CD4-positive, alpha-beta T cell (primary cell): ENCODE data around the gene DCP1A. TPM values are rescaled to one million over a fixed set of nuclear protein-coding genes. Genes with fewer than 3 reads are reported as not detected.
"Not testable (repeated sequence)": the region's sequence is repeated elsewhere in the genome, so short reads cannot be mapped to it uniquely, and the experiment has no call there.

Experiments used
- ATAC-seq: fragments of 200-7000 bp; cut with Tn5 transposase; one replicate; pipeline ENCODE4 v1.10.0; 2022; ENCODE audit warnings: mild to moderate bottlenecking; ENCODE audit not compliant: poor library complexity
- CTCF ChIA-PET: fragments of 350-600 bp; sonication (Branson Sonifier 250); formaldehyde crosslinking; loops from one replicate; lab custom pipeline; 2021; ENCODE audit warnings: antibody characterized with exemption, inconsistent platforms; lab: Charles Lee
- POLR2A ChIA-PET: fragments of 350-600 bp; sonication (Branson Sonifier 250); formaldehyde crosslinking; loops from one replicate; lab custom pipeline; 2021; ENCODE audit warnings: antibody characterized with exemption, inconsistent platforms; lab: Charles Lee
- DNase-seq, 14 experiments: peaks; one replicate each; pipeline ENCODE4 v3.0.0-alpha.2; 2013 to 2020; ENCODE audit warnings: mixed read lengths in 2 of 14
- H3K27ac ChIP-seq, 2 donors: one replicate each; pipeline versions ENCODE4 v1.5.1 to v1.7.0; 2013; ENCODE audit warnings: low read length in 2 of 2, low read depth in 1 of 2, mild to moderate bottlenecking in 1 of 2
- H3K27me3 ChIP-seq, 2 experiments: 1 replicate in 1 of 2; 2 replicates in 1 of 2; pipeline versions ENCODE4 v1.6.1 to v1.7.0; 2013; ENCODE audit warnings: low read length in 2 of 2, control low read depth in 1 of 2, mild to moderate bottlenecking in 1 of 2, moderate library complexity in 1 of 2; ENCODE audit not compliant: insufficient read depth in 2 of 2, control insufficient read depth in 1 of 2
- H3K36me3 ChIP-seq: one replicate; pipeline ENCODE4 v1.6.1; 2013; ENCODE audit warnings: low read length, control low read depth; ENCODE audit not compliant: insufficient read depth
- H3K4me1 ChIP-seq: one replicate; pipeline ENCODE4 v1.6.1; 2013; ENCODE audit warnings: low read length, control low read depth; ENCODE audit not compliant: insufficient read depth
- H3K4me3 ChIP-seq: one replicate; pipeline ENCODE4 v1.5.1; 2013; ENCODE audit warnings: mild to moderate bottlenecking, low read length, moderate library complexity
- H3K9me3 ChIP-seq, 2 experiments: 1 replicate in 1 of 2; 2 replicates in 1 of 2; pipeline versions ENCODE4 v1.6.1 to v1.7.0; 2013; ENCODE audit warnings: low read length in 2 of 2, mild to moderate bottlenecking in 2 of 2, control low read depth in 1 of 2, moderate library complexity in 1 of 2; ENCODE audit not compliant: control insufficient read depth in 1 of 2, insufficient read depth in 1 of 2
- H3K27ac Mint-ChIP-seq: one replicate; pipeline ENCODE4 v1.8.0; 2020; ENCODE audit warnings: mixed read lengths
- H3K27me3 Mint-ChIP-seq: one replicate; pipeline ENCODE4 v1.8.0; 2021; ENCODE audit warnings: mixed read lengths
- H3K36me3 Mint-ChIP-seq: one replicate; pipeline ENCODE4 v1.8.0; 2021; ENCODE audit warnings: low read depth, mixed read lengths
- H3K4me1 Mint-ChIP-seq: one replicate; pipeline ENCODE4 v1.8.0; 2021; ENCODE audit warnings: low read depth, mixed read lengths
- H3K4me3 Mint-ChIP-seq: one replicate; pipeline ENCODE4 v1.8.0; 2020; ENCODE audit warnings: mild to moderate bottlenecking, mixed read lengths
- H3K9me3 Mint-ChIP-seq: one replicate; pipeline ENCODE4 v1.8.0; 2020; ENCODE audit warnings: mixed read lengths
- intact Hi-C, 2 experiments: fragments of 100-400 bp; cut with DNase I in 1 of 2; cut with micrococcal nuclease in 1 of 2; formaldehyde crosslinking; loops; one replicate each; pipeline versions ENCODE4 v1.15.1 to v1.9.0; 2023 to 2025; cut with DNase I, micrococcal nuclease
- total RNA-seq, 174 experiments: library from RNA in 2 of 174; stranded (reverse) in 2 of 174; gene quantifications; one replicate each; pipeline ENCODE4 v1.2.3 and lab custom pipeline; 2021 to 2026
- TF ChIP-seq, protein P1 (sequence below): fragments of 200-600 bp; IDR thresholded peaks from one replicate; pipeline ENCODE4 v1.8.0; 2022; ENCODE audit warnings: antibody characterized with exemption, mild to moderate bottlenecking

The DCP1A gene
- total RNA-seq, 2 experiments from 2014 or later = 58.9 to 60.1 TPM

DNA sequence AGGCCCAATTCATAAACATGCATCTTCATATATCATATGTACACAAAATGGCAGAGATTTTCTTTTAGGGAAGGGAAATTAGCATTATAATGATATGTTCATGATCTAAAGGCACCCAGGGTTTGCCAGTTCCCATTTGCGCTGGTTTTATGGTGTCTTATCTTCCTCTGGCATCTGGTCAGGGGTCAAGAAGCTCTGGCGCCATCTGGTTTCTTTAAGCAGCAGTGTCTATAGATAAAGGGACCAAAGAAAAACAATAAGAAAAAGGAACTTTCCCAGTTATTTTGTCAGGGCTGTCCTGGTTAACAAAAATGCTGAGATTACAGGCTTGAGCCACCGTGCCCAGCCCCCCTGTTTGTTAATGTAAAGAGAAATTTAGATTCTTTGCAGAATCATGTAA is 3.3 kb upstream of the DCP1A start:
- no peak overlapping the region for H3K27ac Mint-ChIP-seq
- peak overlapping the region; percentile 75 for H3K4me3 Mint-ChIP-seq
- intact Hi-C loops = loop anchor here in 1 of 2 experiments (2.0 kb wide), 1 partner anchor 52 kb away; no protein-coding TSS in a partner anchor

DNA sequence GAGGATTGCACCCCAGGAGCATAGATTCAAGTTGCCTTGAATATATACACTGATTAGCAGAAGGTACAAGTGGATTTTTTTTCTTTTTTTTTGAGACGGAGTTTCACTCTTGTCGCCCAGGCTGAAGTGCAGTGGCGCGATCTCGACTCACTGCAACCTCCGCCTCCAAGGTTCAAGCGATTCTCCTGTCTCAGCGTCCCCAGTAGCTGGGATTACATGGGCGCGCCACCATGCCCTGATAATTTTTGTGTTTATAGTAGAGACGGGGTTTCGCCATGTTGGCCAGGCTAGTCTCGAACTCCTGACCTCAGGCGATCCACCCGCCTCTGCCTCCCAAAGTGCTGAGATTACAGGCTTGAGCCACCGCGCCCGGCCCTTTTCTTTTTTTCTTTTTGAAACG is 775 bp upstream of the DCP1A start:
- Histone ChIP-seq H3K4me1 (peaks cover 15% of the 10 kb centered on the region), H3K4me3 (peak overlapping the region; percentile 99), H3K27ac (peak overlapping the region; percentile 80 to 86)
- H3K36me3 ChIP-seq, H3K27me3 Mint-ChIP-seq, H3K9me3 Mint-ChIP-seq, H3K27me3 ChIP-seq, H3K9me3 ChIP-seq, ATAC-seq, DNase-seq: not testable (repeated sequence)
- H3K36me3 Mint-ChIP-seq = peaks cover 32% of the 10 kb centered on the region
- peak overlapping the region; percentile 98 for H3K27ac Mint-ChIP-seq
- ChIA-PET CTCF (interaction anchor here (0.6 kb wide), 1 partner anchor 455 kb away, joined by 3 read pairs; no protein-coding TSS in a partner anchor), POLR2A (interaction anchor here (0.6 to 2.3 kb wide), 14 partner anchors 9 to 544 kb away, joined by 3 to 24 read pairs (median 4); partner anchors contain the start of gene SELENOK)
- intact Hi-C loops = loop anchor here in 1 of 2 experiments (5.0 to 10.0 kb wide), 4 partner anchors 183 to 643 kb away; partner anchors contain the start of genes GLT8D1, PRKCD, SELENOK and SPCS1
- H3K4me1 Mint-ChIP-seq = peaks cover 44% of the 10 kb centered on the region
- peak overlapping the region; percentile 99 for H3K4me3 Mint-ChIP-seq

More for the DNA sequence above, 3.3 kb upstream of the DCP1A start:
- Histone ChIP-seq H3K9me3 (no peaks in the 10 kb centered on the region), H3K4me3 (no peak overlapping the region), H3K27ac (no peak overlapping the region), H3K36me3 (no peaks in the 10 kb centered on the region), H3K4me1 (peaks cover 15% of the 10 kb centered on the region), H3K27me3 (no peaks in the 10 kb centered on the region)
- peaks cover 12% of the 10 kb centered on the region for H3K36me3 Mint-ChIP-seq
- DNase-seq (peak in 3 of 14 experiments; percentile 16 to 43 (median 32)), ATAC-seq (no peak)
- no peaks in the 10 kb centered on the region for H3K9me3 Mint-ChIP-seq
- peaks cover 28% of the 10 kb centered on the region for H3K4me1 Mint-ChIP-seq
- CTCF ChIA-PET = interaction anchor here (1.7 kb wide), 1 partner anchor 11 kb away, joined by 3 read pairs; no protein-coding TSS in a partner anchor
- POLR2A ChIA-PET = no interaction called here
- TF ChIP-seq, protein P1, sequence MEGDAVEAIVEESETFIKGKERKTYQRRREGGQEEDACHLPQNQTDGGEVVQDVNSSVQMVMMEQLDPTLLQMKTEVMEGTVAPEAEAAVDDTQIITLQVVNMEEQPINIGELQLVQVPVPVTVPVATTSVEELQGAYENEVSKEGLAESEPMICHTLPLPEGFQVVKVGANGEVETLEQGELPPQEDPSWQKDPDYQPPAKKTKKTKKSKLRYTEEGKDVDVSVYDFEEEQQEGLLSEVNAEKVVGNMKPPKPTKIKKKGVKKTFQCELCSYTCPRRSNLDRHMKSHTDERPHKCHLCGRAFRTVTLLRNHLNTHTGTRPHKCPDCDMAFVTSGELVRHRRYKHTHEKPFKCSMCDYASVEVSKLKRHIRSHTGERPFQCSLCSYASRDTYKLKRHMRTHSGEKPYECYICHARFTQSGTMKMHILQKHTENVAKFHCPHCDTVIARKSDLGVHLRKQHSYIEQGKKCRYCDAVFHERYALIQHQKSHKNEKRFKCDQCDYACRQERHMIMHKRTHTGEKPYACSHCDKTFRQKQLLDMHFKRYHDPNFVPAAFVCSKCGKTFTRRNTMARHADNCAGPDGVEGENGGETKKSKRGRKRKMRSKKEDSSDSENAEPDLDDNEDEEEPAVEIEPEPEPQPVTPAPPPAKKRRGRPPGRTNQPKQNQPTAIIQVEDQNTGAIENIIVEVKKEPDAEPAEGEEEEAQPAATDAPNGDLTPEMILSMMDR = no peak
- no peaks in the 10 kb centered on the region for H3K27me3 Mint-ChIP-seq

DNA sequence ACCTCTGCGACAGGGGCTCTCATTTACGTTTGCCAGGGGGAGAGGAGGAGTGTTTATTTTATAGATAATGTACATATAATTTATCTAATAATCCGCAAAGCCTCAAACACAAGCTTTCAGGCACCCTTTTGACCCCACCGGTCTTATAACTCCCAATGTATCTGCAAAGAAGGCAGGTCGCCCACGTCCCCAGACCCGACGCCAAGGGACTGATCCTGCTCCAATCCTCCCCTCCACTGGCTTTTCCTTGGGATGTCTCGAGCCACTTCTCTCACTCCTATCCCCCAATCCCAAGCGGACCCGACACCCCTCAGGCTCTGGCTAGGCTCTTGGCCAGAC is 452 bp downstream of the DCP1A start:
- DNase-seq (no peak), ATAC-seq (no peak)
- Mint-ChIP-seq H3K9me3 (no peaks in the 10 kb centered on the region), H3K27me3 (no peaks in the 10 kb centered on the region), H3K36me3 (peaks cover 45% of the 10 kb centered on the region), H3K4me1 (peaks cover 53% of the 10 kb centered on the region), H3K27ac (peak overlapping the region; percentile 98), H3K4me3 (peak overlapping the region; percentile 99)
- peak overlapping the region; percentile 80 to 92 for H3K27ac ChIP-seq
- H3K27me3 ChIP-seq = no peaks in the 10 kb centered on the region
- peaks cover 16% of the 10 kb centered on the region for H3K36me3 ChIP-seq
- H3K9me3 ChIP-seq = no peaks in the 10 kb centered on the region
- peak overlapping the region; percentile 99 for H3K4me3 ChIP-seq
- ChIA-PET POLR2A (interaction anchor here (0.6 to 2.3 kb wide), 20 partner anchors 8 to 641 kb away, joined by 3 to 24 read pairs (median 4); partner anchors contain the start of genes GLT8D1, PRKCD, SELENOK and SPCS1), CTCF (interaction anchor here (0.7 kb wide), 1 partner anchor 592 kb away, joined by 3 read pairs; no protein-coding TSS in a partner anchor)
- H3K4me1 ChIP-seq = peaks cover 15% of the 10 kb centered on the region
- TF ChIP-seq, protein P1 = no peak
- intact Hi-C loops = loop anchor here (1.0 to 10.0 kb wide), 7 partner anchors 48 to 642 kb away; partner anchors contain the start of genes GLT8D1 (in 1 of the 2), PRKCD (in 1 of the 2), SELENOK (in 1 of the 2) and SPCS1 (in 1 of the 2)
